ENCODE results near the gene TBC1D9. TPM values are rescaled to one million over a fixed set of nuclear protein-coding genes. Genes with fewer than 3 reads are reported as not detected.
"Not testable (repeated sequence)": the region's sequence is repeated elsewhere in the genome, so short reads cannot be mapped to it uniquely, and the experiment has no call there.

The TBC1D9 gene
- total RNA-seq, 1 donor from 2014 or later = 22.1 TPM

- H3K27me3 ChIP-seq = no peaks in the 10 kb centered on the region
- H3K4me1 ChIP-seq = peaks cover 4% of the 10 kb centered on the region
- H3K27ac ChIP-seq = no peak overlapping the region
- intact Hi-C loops (cut with DNase I) = no loop called here
- no peaks in the 10 kb centered on the region for H3K9me3 ChIP-seq
- H3K4me3 ChIP-seq = no peak overlapping the region
- TF ChIP-seq POLR2AphosphoS5 (IDR thresholded peaks at IDR 0.05; ENCODE audit: insufficient read depth in 1 of 2, low read depth in 1 of 2) = no peak
- no peak for TF ChIP-seq CTCF (IDR thresholded peaks at IDR 0.05)
- H3K36me3 ChIP-seq = no peaks in the 10 kb centered on the region
- DNase-seq (ENCODE audit: extremely low spot score in 2 of 2) = no peak
Measured at GRCh38 chr4:140793291-140793690, 37.1 kb upstream of the TBC1D9 start.

- intact Hi-C loops (cut with DNase I) = no loop called here
Measured at GRCh38 chr4:140790765-140791164, 34.6 kb upstream of the TBC1D9 start.

GRCh38 chr4:140790171-140790570, 34.0 kb upstream of the TBC1D9 start:
- no peak for DNase-seq (ENCODE audit: extremely low spot score in 2 of 2)
- peaks cover 4% of the 10 kb centered on the region for H3K4me1 ChIP-seq
- no peak overlapping the region for H3K27ac ChIP-seq
- TF ChIP-seq POLR2A (IDR thresholded peaks at IDR 0.05) (no peak), POLR2AphosphoS5 (IDR thresholded peaks at IDR 0.05; ENCODE audit: insufficient read depth in 1 of 2, low read depth in 1 of 2) (no peak), CTCF (IDR thresholded peaks at IDR 0.05) (no peak)
- no peaks in the 10 kb centered on the region for H3K36me3 ChIP-seq
- no peaks in the 10 kb centered on the region for H3K27me3 ChIP-seq
- intact Hi-C loops (cut with DNase I) = no loop called here
- no peaks in the 10 kb centered on the region for H3K9me3 ChIP-seq
- no peak overlapping the region for H3K4me3 ChIP-seq

More at GRCh38 chr4:140790765-140791164, 34.6 kb upstream of the TBC1D9 start:
- Histone ChIP-seq H3K36me3 (no peaks in the 10 kb centered on the region), H3K27ac (no peak overlapping the region), H3K27me3 (no peaks in the 10 kb centered on the region), H3K9me3 (no peaks in the 10 kb centered on the region), H3K4me1 (peaks cover 4% of the 10 kb centered on the region), H3K4me3 (no peak overlapping the region)
- TF ChIP-seq POLR2AphosphoS5 (IDR thresholded peaks at IDR 0.05; ENCODE audit: insufficient read depth in 1 of 2, low read depth in 1 of 2) (peak in 1 of 2 donors; percentile 7), CTCF (IDR thresholded peaks at IDR 0.05) (no peak)
- no peak for DNase-seq (ENCODE audit: extremely low spot score in 2 of 2)

GRCh38 chr4:140789759-140790158, 33.6 kb upstream of the TBC1D9 start:
- TF ChIP-seq CTCF (IDR thresholded peaks at IDR 0.05) = no peak
- TF ChIP-seq POLR2AphosphoS5 (IDR thresholded peaks at IDR 0.05; ENCODE audit: insufficient read depth in 1 of 2, low read depth in 1 of 2) = peak in 1 of 2 donors; percentile 90
- H3K36me3 ChIP-seq = no peaks in the 10 kb centered on the region
- no peak for DNase-seq (ENCODE audit: extremely low spot score in 2 of 2)
- intact Hi-C loops (cut with DNase I) = no loop called here
- no peaks in the 10 kb centered on the region for H3K27me3 ChIP-seq
- H3K4me3 ChIP-seq = no peak overlapping the region
- no peak overlapping the region for H3K27ac ChIP-seq
- peaks cover 4% of the 10 kb centered on the region for H3K4me1 ChIP-seq
- no peaks in the 10 kb centered on the region for H3K9me3 ChIP-seq

GRCh38 chr4:140782787-140783186, 26.6 kb upstream of the TBC1D9 start:
- H3K27ac ChIP-seq; intact Hi-C loops (cut with DNase I); H3K27me3 ChIP-seq; H3K4me3 ChIP-seq; H3K36me3 ChIP-seq; H3K9me3 ChIP-seq; H3K4me1 ChIP-seq; DNase-seq (ENCODE audit: extremely low spot score in 2 of 2): not testable (repeated sequence)

- H3K27ac ChIP-seq = no peak overlapping the region
- H3K4me3 ChIP-seq = no peak overlapping the region
- H3K36me3 ChIP-seq = no peaks in the 10 kb centered on the region
- intact Hi-C loops (cut with DNase I) = no loop called here
- no peak for TF ChIP-seq POLR2AphosphoS5 (IDR thresholded peaks at IDR 0.05; ENCODE audit: insufficient read depth in 1 of 2, low read depth in 1 of 2)
- TF ChIP-seq POLR2A (IDR thresholded peaks at IDR 0.05) = no peak
- no peak for TF ChIP-seq CTCF (IDR thresholded peaks at IDR 0.05)
- no peak for DNase-seq (ENCODE audit: extremely low spot score in 2 of 2)
- H3K27me3 ChIP-seq = no peaks in the 10 kb centered on the region
- no peaks in the 10 kb centered on the region for H3K9me3 ChIP-seq
- no peaks in the 10 kb centered on the region for H3K4me1 ChIP-seq
Measured at GRCh38 chr4:140781596-140781995, 25.4 kb upstream of the TBC1D9 start.
